HG02884 (cell line): ENCODE results near the gene ACSS3.
"Not testable (repeated sequence)": the region's sequence is repeated elsewhere in the genome, so short reads cannot be mapped to it uniquely, and the experiment has no call there.

ENCODE experiments used
- ATAC-seq: cut with Tn5 transposase; IDR thresholded peaks from one replicate; pipeline ENCODE4 v1.9.1; 2021; ENCODE audit warnings: mild to moderate bottlenecking, moderate library complexity; ENCODE audit not compliant: unreplicated experiment

ACSS3 gene, protein sequence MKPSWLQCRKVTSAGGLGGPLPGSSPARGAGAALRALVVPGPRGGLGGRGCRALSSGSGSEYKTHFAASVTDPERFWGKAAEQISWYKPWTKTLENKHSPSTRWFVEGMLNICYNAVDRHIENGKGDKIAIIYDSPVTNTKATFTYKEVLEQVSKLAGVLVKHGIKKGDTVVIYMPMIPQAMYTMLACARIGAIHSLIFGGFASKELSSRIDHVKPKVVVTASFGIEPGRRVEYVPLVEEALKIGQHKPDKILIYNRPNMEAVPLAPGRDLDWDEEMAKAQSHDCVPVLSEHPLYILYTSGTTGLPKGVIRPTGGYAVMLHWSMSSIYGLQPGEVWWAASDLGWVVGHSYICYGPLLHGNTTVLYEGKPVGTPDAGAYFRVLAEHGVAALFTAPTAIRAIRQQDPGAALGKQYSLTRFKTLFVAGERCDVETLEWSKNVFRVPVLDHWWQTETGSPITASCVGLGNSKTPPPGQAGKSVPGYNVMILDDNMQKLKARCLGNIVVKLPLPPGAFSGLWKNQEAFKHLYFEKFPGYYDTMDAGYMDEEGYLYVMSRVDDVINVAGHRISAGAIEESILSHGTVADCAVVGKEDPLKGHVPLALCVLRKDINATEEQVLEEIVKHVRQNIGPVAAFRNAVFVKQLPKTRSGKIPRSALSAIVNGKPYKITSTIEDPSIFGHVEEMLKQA

DNA sequence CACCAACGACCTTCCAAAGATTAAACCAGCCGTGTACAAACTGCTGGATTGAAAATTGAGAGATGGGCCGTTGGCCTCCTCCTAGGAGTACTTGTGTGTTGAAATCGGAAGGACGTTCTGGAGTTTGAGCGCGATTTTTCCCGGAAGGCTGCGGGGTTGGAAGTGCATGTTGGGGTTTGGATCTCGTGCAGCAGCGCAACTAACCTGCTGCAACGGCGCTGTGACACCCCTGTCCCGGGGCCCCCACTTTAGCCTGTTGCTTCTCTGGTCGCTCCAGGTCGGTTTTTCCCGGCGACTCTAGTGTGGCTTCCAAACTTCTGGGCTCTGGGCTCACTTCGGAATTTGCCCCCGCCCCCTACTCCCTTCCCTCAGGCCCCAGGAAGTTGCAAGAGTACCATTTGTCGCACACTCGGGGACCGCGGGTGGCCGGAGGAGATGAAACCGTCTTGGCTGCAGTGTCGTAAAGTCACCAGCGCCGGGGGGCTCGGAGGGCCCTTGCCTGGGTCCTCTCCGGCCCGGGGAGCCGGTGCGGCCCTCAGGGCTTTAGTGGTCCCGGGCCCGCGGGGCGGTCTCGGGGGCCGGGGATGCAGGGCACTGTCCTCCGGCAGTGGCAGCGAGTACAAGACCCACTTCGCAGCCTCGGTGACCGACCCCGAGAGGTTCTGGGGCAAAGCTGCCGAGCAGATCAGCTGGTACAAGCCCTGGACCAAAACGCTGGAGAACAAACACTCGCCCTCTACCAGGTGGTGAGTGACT is at the start of gene ACSS3:
TSS of gene ACSS3 (plus strand) at position 394 of the 756 bp plus-strand sequence. CDS start at position 436, 42 bp downstream.
- no peak for ATAC-seq

DNA sequence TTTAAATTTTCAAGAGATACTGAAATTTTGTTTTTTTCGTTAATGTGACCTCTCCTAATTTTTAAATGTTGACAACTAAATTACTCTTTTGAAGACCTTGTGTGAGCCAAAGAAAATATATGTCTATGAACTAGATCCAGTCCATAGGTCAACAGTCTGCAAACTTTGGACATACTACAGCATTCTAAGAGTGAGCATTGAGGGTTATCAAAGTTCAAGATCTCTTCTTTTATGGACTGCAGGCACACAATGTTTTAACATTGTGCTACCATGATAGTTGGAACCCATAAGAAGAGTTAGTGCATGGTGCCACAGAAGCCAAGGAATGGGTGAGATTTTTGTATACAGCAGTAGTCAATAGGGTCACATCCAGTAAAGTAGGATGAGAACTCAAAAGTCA is 43.0 kb upstream of the ACSS3 start:
- ATAC-seq, result no peak

GRCh38 chr12:81039231-81039630 is 38.6 kb upstream of the ACSS3 start:
- ATAC-seq, result no peak

- ATAC-seq, result no peak
Measured at GRCh38 chr12:81043979-81044740, 33.7 kb upstream of the ACSS3 start.

GRCh38 chr12:81064971-81065370 is 12.9 kb upstream of the ACSS3 start:
- not testable (repeated sequence) for ATAC-seq

- no peak for ATAC-seq
Measured at GRCh38 chr12:81070846-81071245, 7.0 kb upstream of the ACSS3 start.

DNA sequence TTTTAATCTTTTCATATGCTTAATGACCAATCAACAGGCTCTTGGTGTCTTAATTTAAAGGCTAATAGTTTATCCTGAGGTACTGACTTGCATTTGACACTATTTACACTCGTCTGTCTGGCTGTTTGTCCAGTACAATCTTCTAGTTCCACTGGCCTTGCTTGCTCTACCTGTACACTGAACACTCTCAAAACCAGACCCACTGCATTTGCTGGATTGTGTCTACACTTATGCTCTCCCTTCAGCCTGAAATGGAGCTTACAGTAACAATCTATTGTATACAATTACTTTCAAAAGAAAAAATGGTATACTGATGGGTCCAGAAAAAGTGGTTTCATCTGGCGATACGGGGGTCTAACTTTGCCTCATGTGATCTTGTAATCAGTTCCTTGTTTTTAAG is 2.3 kb upstream of the ACSS3 start:
- no peak for ATAC-seq

- no peak for ATAC-seq
Measured at GRCh38 chr12:81077329-81077685, 572 bp upstream of the ACSS3 start.

DNA sequence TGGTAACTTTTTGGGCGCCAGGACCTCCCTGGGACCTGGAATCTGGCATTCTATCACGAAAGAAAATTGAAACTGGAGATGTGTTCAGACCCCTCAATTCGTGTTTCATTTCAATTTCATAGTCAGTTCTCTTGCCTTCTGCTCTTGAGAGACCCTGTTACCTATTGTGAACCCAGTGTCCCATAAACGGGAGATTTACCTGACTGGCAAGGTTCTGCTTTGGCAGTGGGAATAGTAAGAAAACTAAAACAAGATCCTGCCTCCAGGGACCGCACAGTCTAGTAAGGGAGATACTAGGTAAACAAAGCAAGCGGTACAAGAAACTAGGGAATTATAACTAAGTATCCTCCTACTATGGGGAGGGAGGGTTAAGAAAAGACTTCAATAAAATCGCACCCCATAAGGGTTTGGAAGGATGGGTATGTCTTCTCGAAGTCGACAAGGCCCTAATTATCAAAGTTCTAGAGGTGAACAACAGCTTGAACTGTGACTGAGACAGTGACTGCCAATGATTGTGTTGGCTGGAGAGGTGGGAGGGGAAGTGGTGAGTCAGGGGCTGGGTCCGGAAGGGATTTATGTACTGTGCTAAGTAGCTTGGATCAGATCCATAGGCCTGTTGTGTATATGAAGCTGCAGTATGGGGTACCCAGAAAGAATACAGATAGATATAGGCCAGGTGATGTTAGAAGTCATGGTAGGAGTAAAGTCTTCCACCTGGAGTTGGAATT is 754 bp downstream of the ACSS3 start:
- ATAC-seq, result no peak

GRCh38 chr12:81079280-81080076 is 1.6 kb downstream of the ACSS3 start:
- ATAC-seq, result no peak

- ATAC-seq, result no peak
Measured at GRCh38 chr12:81080431-81080983, 2.6 kb downstream of the ACSS3 start.

DNA sequence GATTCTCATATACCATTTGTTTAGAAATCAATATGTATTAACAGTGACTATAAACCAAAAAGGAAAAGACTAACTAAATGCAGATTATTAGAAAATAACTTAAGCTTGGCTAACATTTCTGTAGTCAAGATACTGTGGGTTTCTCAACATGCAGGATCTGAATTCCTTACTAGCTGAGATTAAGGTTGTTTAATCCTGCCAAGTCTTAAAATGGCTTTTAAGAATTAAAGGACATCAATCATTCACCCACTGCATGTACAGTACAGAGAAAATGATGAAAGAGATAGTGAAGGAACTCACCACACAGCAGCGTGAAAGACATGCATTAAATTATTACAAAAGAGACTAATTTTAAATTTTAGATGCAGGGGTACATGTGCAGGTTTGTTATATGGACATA is 3.8 kb downstream of the ACSS3 start:
- no peak for ATAC-seq

DNA sequence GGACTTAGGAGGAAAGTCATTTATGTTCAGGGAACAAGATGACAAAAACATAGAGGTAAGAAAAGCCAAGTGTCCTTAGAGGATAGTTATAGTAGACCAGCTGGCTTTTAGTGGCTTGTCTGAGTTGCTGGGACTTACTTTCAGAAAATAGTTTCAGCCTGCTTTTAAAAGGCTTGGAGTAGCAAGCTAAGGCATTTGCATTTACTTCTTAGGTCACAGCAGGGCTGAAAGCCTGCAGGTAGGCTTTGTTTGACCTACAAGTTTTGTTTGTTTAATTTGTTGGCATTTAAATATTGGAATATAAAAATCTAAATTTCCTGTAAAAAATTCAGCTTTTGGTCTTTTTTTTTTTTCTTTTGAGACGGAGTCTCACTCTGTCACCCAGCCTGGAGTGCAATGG is 5.1 kb downstream of the ACSS3 start:
- no peak for ATAC-seq

GRCh38 chr12:81083906-81084513 is 6.1 kb downstream of the ACSS3 start:
- ATAC-seq, result no peak

DNA sequence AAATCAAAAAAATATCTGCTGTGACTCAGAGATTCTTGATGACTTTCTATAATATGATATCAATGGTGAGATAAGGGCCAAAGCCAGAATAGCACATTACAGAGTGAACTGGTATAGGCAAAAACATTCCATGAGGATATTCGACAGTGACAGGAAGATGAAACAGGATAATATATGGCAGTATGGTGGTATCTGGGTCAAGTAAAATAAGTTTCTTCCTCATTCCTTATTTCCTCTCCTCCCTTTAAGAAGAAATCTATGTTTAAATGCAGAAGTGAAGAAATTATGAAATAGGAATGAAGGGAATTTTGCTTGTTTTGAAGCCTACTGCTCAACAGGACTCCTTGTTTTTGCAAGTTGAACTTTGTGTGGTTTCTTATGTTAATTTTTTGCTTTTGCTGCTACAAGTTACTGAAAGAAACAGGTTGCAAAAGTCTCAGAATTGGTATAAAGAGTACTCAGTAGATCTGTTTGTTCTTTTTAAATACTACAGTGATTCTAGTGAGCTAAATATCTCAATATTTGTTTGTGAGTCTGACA is 7.0 kb downstream of the ACSS3 start:
- ATAC-seq, result no peak

DNA sequence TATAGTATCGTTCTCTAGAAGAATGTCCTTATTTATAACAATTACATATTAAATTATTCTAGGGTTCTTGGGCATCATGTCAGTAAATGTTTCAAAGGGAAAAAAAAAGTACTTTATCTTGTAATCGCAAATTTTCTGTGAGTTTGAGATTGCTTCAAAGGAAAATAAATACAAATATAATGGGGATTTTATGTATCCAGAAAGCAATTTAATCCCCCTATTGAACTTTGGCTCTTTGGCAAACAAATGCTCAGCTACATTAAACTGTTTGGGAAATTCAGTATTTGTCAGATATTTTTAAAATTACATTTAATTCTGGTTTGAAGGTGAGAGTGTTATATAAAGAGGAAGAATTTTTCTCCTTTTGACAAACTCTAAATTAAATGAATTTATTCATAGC is 8.0 kb downstream of the ACSS3 start:
- no peak for ATAC-seq

- no peak for ATAC-seq
Measured at GRCh38 chr12:81086342-81086741, 8.5 kb downstream of the ACSS3 start.

DNA sequence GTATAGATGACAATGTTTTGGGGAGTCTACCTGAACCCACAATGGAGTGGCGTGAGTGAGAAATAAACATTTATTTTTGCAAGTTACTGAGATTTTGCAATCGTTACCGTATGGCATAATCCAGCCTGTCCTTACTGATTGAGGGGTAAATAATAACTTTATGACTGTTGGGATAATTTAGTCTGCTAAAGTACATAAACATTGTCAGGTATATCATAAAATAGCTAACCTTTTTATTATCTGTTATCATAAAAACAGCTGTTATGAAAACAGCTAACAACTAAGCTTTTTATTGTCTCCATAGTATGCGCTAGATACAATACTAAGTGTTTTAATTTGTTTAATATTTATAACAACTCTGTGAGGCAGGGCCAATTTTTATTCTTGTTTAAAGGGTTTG is 10.3 kb downstream of the ACSS3 start:
- no peak for ATAC-seq

DNA sequence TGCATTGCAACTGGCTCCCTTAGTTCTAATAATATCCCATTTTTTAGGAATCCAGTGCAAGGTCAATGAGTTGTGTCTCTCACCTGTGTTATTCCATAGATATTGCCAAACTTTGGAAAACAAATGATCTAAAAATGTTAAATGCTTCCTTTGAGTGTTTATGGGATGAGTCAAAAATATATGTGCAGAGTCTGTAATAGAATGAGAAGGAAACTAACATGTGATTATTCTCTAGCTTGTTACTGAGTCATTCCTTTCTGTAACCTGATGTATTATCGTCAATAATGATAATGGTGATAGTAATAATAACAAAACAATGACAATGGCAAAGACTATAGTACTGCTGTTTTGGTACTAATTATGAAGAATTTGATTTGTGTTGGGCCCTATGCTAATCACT is 11.5 kb downstream of the ACSS3 start:
- no peak for ATAC-seq
